Gastrocnemius medialis (tissue), 4 donors: ENCODE results near the gene CPEB3.
"Not testable (repeated sequence)": the region's sequence is repeated elsewhere in the genome, so short reads cannot be mapped to it uniquely, and the experiment has no call there.

Experiments
- POLR2A ChIP-seq, 2 donors: fragments of 450-650 bp; IDR thresholded peaks; one replicate each; pipeline ENCODE4 v1.6.1; 2017; ENCODE audit warnings: antibody characterized with exemption in 2 of 2, mild to moderate bottlenecking in 2 of 2, moderate library complexity in 2 of 2
- TF ChIP-seq, protein P1 (sequence below), 5 experiments: fragments of 450-650 bp in 3 of 5; fragments of 200-600 bp in 2 of 5; sonication (generic) in 2 of 5; IDR thresholded peaks in 4 of 5; conservative IDR thresholded peaks in 1 of 5; 1 replicate in 4 of 5; 2 replicates in 1 of 5; pipeline ENCODE4 v1.5.1; 2016 to 2019; ENCODE audit warnings: antibody characterized with exemption in 5 of 5, mild to moderate bottlenecking in 3 of 5, moderate library complexity in 3 of 5

DNA sequence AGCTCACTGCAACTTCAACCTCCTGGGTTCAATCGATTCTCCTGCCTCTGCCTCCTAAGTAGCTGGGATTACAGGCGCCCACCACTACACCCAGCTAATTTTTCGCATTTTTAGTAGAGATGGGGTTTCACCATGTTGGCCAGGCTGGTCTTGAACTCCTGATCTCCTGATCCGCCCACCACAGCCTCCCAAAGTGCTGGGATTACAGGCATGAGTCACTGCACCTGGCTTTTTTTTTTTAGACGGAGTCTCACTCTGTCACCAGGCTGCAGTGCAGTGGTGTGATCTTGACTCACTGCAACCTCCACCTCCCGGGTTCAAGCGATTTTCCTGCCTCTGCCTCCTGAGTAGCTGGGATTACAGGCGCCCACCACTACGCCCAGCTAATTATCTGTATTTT is 75.7 kb downstream of the CPEB3 start:
- TF ChIP-seq, protein P1, sequence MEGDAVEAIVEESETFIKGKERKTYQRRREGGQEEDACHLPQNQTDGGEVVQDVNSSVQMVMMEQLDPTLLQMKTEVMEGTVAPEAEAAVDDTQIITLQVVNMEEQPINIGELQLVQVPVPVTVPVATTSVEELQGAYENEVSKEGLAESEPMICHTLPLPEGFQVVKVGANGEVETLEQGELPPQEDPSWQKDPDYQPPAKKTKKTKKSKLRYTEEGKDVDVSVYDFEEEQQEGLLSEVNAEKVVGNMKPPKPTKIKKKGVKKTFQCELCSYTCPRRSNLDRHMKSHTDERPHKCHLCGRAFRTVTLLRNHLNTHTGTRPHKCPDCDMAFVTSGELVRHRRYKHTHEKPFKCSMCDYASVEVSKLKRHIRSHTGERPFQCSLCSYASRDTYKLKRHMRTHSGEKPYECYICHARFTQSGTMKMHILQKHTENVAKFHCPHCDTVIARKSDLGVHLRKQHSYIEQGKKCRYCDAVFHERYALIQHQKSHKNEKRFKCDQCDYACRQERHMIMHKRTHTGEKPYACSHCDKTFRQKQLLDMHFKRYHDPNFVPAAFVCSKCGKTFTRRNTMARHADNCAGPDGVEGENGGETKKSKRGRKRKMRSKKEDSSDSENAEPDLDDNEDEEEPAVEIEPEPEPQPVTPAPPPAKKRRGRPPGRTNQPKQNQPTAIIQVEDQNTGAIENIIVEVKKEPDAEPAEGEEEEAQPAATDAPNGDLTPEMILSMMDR (IDR thresholded peaks at IDR 0.05 in 4 of 5, conservative IDR thresholded peaks at IDR 0.05 in 1 of 5): not testable (repeated sequence)
- not testable (repeated sequence) for TF ChIP-seq POLR2A (IDR thresholded peaks at IDR 0.05)
